Right lobe of liver (tissue), 4 donors: ENCODE results near the gene RAI1.

Experiments used
- POLR2A ChIP-seq: fragments of 450-650 bp; IDR thresholded peaks from one replicate; pipeline ENCODE4 v1.6.1; 2017; ENCODE audit warnings: antibody characterized with exemption, mild to moderate bottlenecking
- TF ChIP-seq, protein P1 (sequence below), 4 donors: fragments of 200-600 bp in 3 of 4; fragments of 450-650 bp in 1 of 4; IDR thresholded peaks; one replicate each; pipeline versions ENCODE4 v1.5.1 to v1.8.0; 2016 to 2022; ENCODE audit warnings: antibody characterized with exemption in 4 of 4, mild to moderate bottlenecking in 2 of 4
- donor health status: DM: no; HTN: no; CAD: no.
- donor health status: DM: no; HTN: no; CAD: no.
- donor health status: DM: no; HTN: yes; CAD: no.

- TF ChIP-seq POLR2A: no peak
- TF ChIP-seq, protein P1, sequence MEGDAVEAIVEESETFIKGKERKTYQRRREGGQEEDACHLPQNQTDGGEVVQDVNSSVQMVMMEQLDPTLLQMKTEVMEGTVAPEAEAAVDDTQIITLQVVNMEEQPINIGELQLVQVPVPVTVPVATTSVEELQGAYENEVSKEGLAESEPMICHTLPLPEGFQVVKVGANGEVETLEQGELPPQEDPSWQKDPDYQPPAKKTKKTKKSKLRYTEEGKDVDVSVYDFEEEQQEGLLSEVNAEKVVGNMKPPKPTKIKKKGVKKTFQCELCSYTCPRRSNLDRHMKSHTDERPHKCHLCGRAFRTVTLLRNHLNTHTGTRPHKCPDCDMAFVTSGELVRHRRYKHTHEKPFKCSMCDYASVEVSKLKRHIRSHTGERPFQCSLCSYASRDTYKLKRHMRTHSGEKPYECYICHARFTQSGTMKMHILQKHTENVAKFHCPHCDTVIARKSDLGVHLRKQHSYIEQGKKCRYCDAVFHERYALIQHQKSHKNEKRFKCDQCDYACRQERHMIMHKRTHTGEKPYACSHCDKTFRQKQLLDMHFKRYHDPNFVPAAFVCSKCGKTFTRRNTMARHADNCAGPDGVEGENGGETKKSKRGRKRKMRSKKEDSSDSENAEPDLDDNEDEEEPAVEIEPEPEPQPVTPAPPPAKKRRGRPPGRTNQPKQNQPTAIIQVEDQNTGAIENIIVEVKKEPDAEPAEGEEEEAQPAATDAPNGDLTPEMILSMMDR (IDR thresholded peaks at IDR 0.05): no peak
These were observed 161.0 kb downstream of the RAI1 start for GRCh38 chr17:17842111-17842876.
